ENCODE results near the gene ENOSF1. TPM values are rescaled to one million over a fixed set of nuclear protein-coding genes. Genes with fewer than 3 reads are reported as not detected.

The ENOSF1 gene
- total RNA-seq, 4 donors from 2014 or later = 36.2 to 42.4 (median 38.6) TPM

- DNase-seq (ENCODE audit: low spot score in 2 of 2) = no peak
- no peak overlapping the region for H3K4me3 ChIP-seq (ENCODE audit: low read depth, poor library complexity, severe bottlenecking)
- whole genome bisulfite sequencing, 2 donors = 31 to 46% methylated on average over 2 of the region's 2 CpGs
- TF ChIP-seq POLR2A (IDR thresholded peaks at IDR 0.05) (no peak), CTCF (IDR thresholded peaks at IDR 0.05) (no peak)
- intact Hi-C loops (cut with DNase I; ENCODE audit: low total_unique reads) = no loop called here
These were observed 67.9 kb downstream of the ENOSF1 start for GRCh38 chr18:644395-645004.

- DNase-seq (ENCODE audit: low spot score in 2 of 2) = no peak
- no peak for TF ChIP-seq POLR2A (IDR thresholded peaks at IDR 0.05)
- TF ChIP-seq CTCF (IDR thresholded peaks at IDR 0.05) = no peak
- H3K4me3 ChIP-seq (ENCODE audit: low read depth, poor library complexity, severe bottlenecking) = no peak overlapping the region
- WGBS, 2 donors = 91 to 94% methylated on average over 6 of the region's 6 CpGs
- intact Hi-C loops (cut with DNase I; ENCODE audit: low total_unique reads) = no loop called here
These were observed 71.2 kb downstream of the ENOSF1 start for GRCh38 chr18:641224-641623.

GRCh38 chr18:635171-635570, 77.3 kb downstream of the ENOSF1 start:
- intact Hi-C loops (cut with DNase I; ENCODE audit: low total_unique reads) = no loop called here
- 50 to 64% methylated on average over 7 to 8 of the region's 8 CpGs for WGBS, 2 donors

GRCh38 chr18:634551-635045, 77.8 kb downstream of the ENOSF1 start:
- intact Hi-C loops (cut with DNase I; ENCODE audit: low total_unique reads) = no loop called here
- H3K4me3 ChIP-seq (ENCODE audit: low read depth, poor library complexity, severe bottlenecking) = no peak overlapping the region
- WGBS, 2 donors = 52 to 63% methylated on average over 2 of the region's 2 CpGs
- no peak for DNase-seq (ENCODE audit: low spot score in 2 of 2)
- TF ChIP-seq POLR2A (IDR thresholded peaks at IDR 0.05) (no peak), CTCF (IDR thresholded peaks at IDR 0.05) (no peak)

More at GRCh38 chr18:635171-635570, 77.3 kb downstream of the ENOSF1 start:
- no peak for DNase-seq (ENCODE audit: low spot score in 2 of 2)
- TF ChIP-seq POLR2A (IDR thresholded peaks at IDR 0.05) (no peak), CTCF (IDR thresholded peaks at IDR 0.05) (no peak)
- H3K4me3 ChIP-seq (ENCODE audit: low read depth, poor library complexity, severe bottlenecking) = no peak overlapping the region

- intact Hi-C loops (cut with DNase I; ENCODE audit: low total_unique reads) = no loop called here
- TF ChIP-seq CTCF (IDR thresholded peaks at IDR 0.05) (no peak), POLR2A (IDR thresholded peaks at IDR 0.05) (no peak)
- DNase-seq (ENCODE audit: low spot score in 2 of 2) = no peak
- no peak overlapping the region for H3K4me3 ChIP-seq (ENCODE audit: low read depth, poor library complexity, severe bottlenecking)
These were observed 80.9 kb downstream of the ENOSF1 start for GRCh38 chr18:631560-631959.
